Endothelial cell (in vitro differentiated cells): Measurements from ENCODE around the gene LSM3. TPM values are rescaled to one million over a fixed set of nuclear protein-coding genes. Genes with fewer than 3 reads are reported as not detected.

ENCODE experiments used
- DNase-seq: peaks from one replicate; pipeline ENCODE4 v3.0.0; 2021; ENCODE audit warnings: low spot score
- H3K27ac Mint-ChIP-seq: one replicate; pipeline ENCODE4 v1.8.0; 2021; ENCODE audit warnings: mixed read lengths, inconsistent platforms; ENCODE audit not compliant: unreplicated experiment
- H3K27me3 Mint-ChIP-seq: one replicate; pipeline ENCODE4 v1.8.0; 2021; ENCODE audit warnings: mild to moderate bottlenecking, moderate library complexity, mixed read lengths, inconsistent platforms; ENCODE audit not compliant: unreplicated experiment
- H3K36me3 Mint-ChIP-seq: one replicate; pipeline ENCODE4 v1.8.0; 2021; ENCODE audit warnings: mild to moderate bottlenecking, low read depth, mixed read lengths, inconsistent platforms; ENCODE audit not compliant: unreplicated experiment
- H3K4me1 Mint-ChIP-seq: one replicate; pipeline ENCODE4 v1.8.0; 2021; ENCODE audit warnings: mild to moderate bottlenecking, mixed read lengths, inconsistent platforms; ENCODE audit not compliant: unreplicated experiment
- H3K4me3 Mint-ChIP-seq: one replicate; pipeline ENCODE4 v1.8.0; 2021; ENCODE audit warnings: mild to moderate bottlenecking, mixed read lengths, inconsistent platforms; ENCODE audit not compliant: unreplicated experiment
- H3K9me3 Mint-ChIP-seq: one replicate; pipeline ENCODE4 v1.8.0; 2021; ENCODE audit warnings: mixed read lengths, inconsistent platforms; ENCODE audit not compliant: unreplicated experiment
- total RNA-seq: library from RNA; stranded (reverse); fragmentation: NEBNext Ultra II Directional; extraction: Animal tissue kit (Norgen Biotek cat#: 25700); gene quantifications from one replicate; pipeline ENCODE4 v1.2.1, GENCODE V29; 2021; ENCODE audit not compliant: unreplicated experiment
- TF ChIP-seq, protein P1 (sequence below): fragments of 200-600 bp; sonication (generic); IDR thresholded peaks from one replicate; pipeline ENCODE4 v1.5.0; 2021; ENCODE audit warnings: antibody characterized with exemption; ENCODE audit not compliant: unreplicated experiment

The LSM3 gene
- total RNA-seq, 1 donor from 2014 or later: 14.7 TPM

- Mint-ChIP-seq H3K4me1 (peaks cover 22% of the 10 kb centered on the region), H3K4me3 (peak overlapping the region; percentile 21), H3K27ac (no peak overlapping the region), H3K9me3 (no peaks in the 10 kb centered on the region), H3K36me3 (peaks cover 22% of the 10 kb centered on the region), H3K27me3 (peaks cover 7% of the 10 kb centered on the region)
- DNase-seq: no peak
- TF ChIP-seq, protein P1, sequence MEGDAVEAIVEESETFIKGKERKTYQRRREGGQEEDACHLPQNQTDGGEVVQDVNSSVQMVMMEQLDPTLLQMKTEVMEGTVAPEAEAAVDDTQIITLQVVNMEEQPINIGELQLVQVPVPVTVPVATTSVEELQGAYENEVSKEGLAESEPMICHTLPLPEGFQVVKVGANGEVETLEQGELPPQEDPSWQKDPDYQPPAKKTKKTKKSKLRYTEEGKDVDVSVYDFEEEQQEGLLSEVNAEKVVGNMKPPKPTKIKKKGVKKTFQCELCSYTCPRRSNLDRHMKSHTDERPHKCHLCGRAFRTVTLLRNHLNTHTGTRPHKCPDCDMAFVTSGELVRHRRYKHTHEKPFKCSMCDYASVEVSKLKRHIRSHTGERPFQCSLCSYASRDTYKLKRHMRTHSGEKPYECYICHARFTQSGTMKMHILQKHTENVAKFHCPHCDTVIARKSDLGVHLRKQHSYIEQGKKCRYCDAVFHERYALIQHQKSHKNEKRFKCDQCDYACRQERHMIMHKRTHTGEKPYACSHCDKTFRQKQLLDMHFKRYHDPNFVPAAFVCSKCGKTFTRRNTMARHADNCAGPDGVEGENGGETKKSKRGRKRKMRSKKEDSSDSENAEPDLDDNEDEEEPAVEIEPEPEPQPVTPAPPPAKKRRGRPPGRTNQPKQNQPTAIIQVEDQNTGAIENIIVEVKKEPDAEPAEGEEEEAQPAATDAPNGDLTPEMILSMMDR: no peak
These were observed 4.5 kb downstream of the LSM3 start for GRCh38 chr3:14183015-14183577.

- no peaks in the 10 kb centered on the region for H3K9me3 Mint-ChIP-seq
- H3K27me3 Mint-ChIP-seq: no peaks in the 10 kb centered on the region
- TF ChIP-seq, protein P1: no peak
- no peak overlapping the region for H3K27ac Mint-ChIP-seq
- DNase-seq: no peak
- peaks cover 8% of the 10 kb centered on the region for H3K4me1 Mint-ChIP-seq
- no peak overlapping the region for H3K4me3 Mint-ChIP-seq
- H3K36me3 Mint-ChIP-seq: peaks cover 39% of the 10 kb centered on the region
These were observed 8.3 kb downstream of the LSM3 start for GRCh38 chr3:14186854-14187458.

DNA sequence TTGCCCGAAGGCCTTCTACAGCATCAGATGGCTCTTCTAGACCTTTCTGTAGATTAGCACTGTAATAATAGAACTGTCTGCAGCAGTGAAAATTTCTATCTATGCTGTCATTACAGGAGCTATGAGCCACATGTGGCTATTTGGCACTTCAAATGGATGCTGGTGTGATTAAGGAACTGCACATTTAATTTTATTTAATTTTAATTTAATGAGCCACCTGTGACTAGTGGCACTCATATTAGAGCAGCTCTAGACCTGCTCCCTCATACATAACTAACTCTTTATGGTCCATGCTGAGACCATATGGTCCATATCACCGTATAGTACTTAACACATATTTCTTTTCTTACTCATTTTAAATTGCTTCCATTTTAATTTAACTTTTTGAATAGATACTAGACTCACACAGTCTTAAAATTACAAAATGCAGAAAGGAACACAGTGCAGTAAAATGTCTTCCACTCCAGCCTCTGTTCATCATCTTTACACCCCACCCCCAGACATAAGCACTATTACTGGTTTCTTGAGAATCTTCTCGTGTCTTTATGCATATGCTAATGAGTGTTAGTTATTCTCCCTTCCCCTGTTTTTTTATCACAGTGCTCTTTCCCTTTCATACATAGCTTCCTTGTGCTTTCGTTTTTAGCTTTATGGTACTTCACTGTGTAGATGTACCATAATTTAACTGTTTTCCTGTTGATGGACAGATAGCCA lies 9.6 kb downstream of the LSM3 start:
- H3K27me3 Mint-ChIP-seq: no peaks in the 10 kb centered on the region
- H3K27ac Mint-ChIP-seq: no peak overlapping the region
- peaks cover 36% of the 10 kb centered on the region for H3K36me3 Mint-ChIP-seq
- H3K4me1 Mint-ChIP-seq: peaks cover 3% of the 10 kb centered on the region
- TF ChIP-seq, protein P1: no peak
- DNase-seq: no peak
- no peak overlapping the region for H3K4me3 Mint-ChIP-seq
- H3K9me3 Mint-ChIP-seq: no peaks in the 10 kb centered on the region

- no peaks in the 10 kb centered on the region for H3K9me3 Mint-ChIP-seq
- DNase-seq: no peak
- H3K4me3 Mint-ChIP-seq: no peak overlapping the region
- H3K36me3 Mint-ChIP-seq: peaks cover 13% of the 10 kb centered on the region
- TF ChIP-seq, protein P1: no peak
- peaks cover 7% of the 10 kb centered on the region for H3K4me1 Mint-ChIP-seq
- H3K27me3 Mint-ChIP-seq: peaks cover 1% of the 10 kb centered on the region
- H3K27ac Mint-ChIP-seq: no peak overlapping the region
These were observed 16.2 kb downstream of the LSM3 start for GRCh38 chr3:14194865-14195264.

DNA sequence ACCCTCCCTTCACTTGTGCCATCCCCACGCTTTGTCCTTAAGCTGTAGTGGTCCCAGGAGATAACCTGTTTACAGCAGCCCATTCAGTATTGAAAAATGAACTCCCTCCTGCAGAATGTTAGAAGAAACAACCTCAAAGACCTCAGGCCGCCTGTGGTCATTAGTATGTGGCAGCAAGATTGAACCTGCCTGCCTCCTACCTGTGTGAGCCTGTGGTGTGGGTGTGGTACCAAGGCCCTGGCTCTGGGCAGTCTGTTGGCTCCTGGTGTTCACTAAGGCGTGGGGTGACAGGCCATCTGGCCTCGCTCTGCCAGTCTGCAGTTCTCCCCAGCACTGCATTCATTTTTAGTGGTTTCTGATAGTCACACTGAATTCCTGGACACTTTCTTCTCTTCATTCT lies 21.0 kb downstream of the LSM3 start:
- TF ChIP-seq, protein P1: no peak
- Mint-ChIP-seq H3K4me1 (peaks cover 7% of the 10 kb centered on the region), H3K27me3 (peaks cover 4% of the 10 kb centered on the region), H3K4me3 (no peak overlapping the region), H3K27ac (no peak overlapping the region), H3K36me3 (peaks cover 8% of the 10 kb centered on the region), H3K9me3 (no peaks in the 10 kb centered on the region)
- no peak for DNase-seq
